GM12878 (cell line): ENCODE results near the gene GATA2. TPM values are rescaled to one million over a fixed set of nuclear protein-coding genes. Genes with fewer than 3 reads are reported as not detected.

Experiments used
- ATF2 ChIP-seq: IDR thresholded peaks from 2 replicates; pipeline ENCODE4 v1.6.1; 2012; ENCODE audit warnings: low read length, inconsistent platforms
- BHLHE40 ChIP-seq, 2 experiments: fragments of 450-650 bp in 1 of 2; IDR thresholded peaks; 2 replicates each; pipeline ENCODE4 v1.6.1; 2011 to 2017; ENCODE audit warnings: low read depth in 2 of 2, borderline replicate concordance in 1 of 2, improper control_type of control experiment in 1 of 2, low read length in 1 of 2, mild to moderate bottlenecking in 1 of 2
- CHD1 ChIP-seq: IDR thresholded peaks from 2 replicates; pipeline ENCODE4 v1.6.1; 2012; ENCODE audit warnings: low read depth, low read length, improper control_type of control experiment
- ELK1 ChIP-seq: IDR thresholded peaks from 2 replicates; pipeline ENCODE4 v1.6.1; 2012; ENCODE audit warnings: low read depth, low read length, improper control_type of control experiment
- KDM1A ChIP-seq: fragments of 200-600 bp; sonication (generic); IDR thresholded peaks from 2 replicates; pipeline ENCODE4 v1.6.1; 2016; ENCODE audit warnings: borderline replicate concordance
- MAX ChIP-seq: IDR thresholded peaks from 2 replicates; pipeline ENCODE4 v1.6.1; 2012; ENCODE audit warnings: low read depth, low read length, improper control_type of control experiment
- MTA3 ChIP-seq: IDR thresholded peaks from 2 replicates; pipeline ENCODE4 v1.6.1; 2012; ENCODE audit warnings: low read length, inconsistent platforms, borderline replicate concordance
- RFX5 ChIP-seq: IDR thresholded peaks from 2 replicates; pipeline ENCODE4 v1.6.1; 2011; ENCODE audit warnings: low read depth, low read length, improper control_type of control experiment
- SRF ChIP-seq, 2 experiments: IDR thresholded peaks; 2 replicates each; pipeline ENCODE4 v1.6.1; 2011; ENCODE audit warnings: low read depth in 2 of 2, low read length in 2 of 2, mild to moderate bottlenecking in 1 of 2, moderate library complexity in 1 of 2
- STAT3 ChIP-seq: IDR thresholded peaks from 2 replicates; pipeline ENCODE4 v1.6.1; 2011; ENCODE audit warnings: low read depth, low read length, improper control_type of control experiment
- polyA plus RNA-seq, 11 experiments: library from polyadenylated mRNA; depleted of rRNA in 4 of 11; unstranded in 6 of 11; stranded (reverse) in 5 of 11; fragments of >200 nt; fragmentation: Nextera tagmentation in 4 of 11; fragmentation: Illumina TruSeq in 1 of 11; extraction: Ambion mirVana in 4 of 11; extraction: Trizol in 1 of 11; gene quantifications; 1 replicate in 1 of 11; 2 replicates in 10 of 11; pipeline versions ENCODE4 v1.2.1 to v1.2.3, GENCODE V29; 2011 to 2016; ENCODE audit warnings: inconsistent platforms in 2 of 11, missing spikeins in 2 of 11, low read depth in 1 of 11
- total RNA-seq, 4 experiments: library from RNA; depleted of rRNA in 3 of 4; stranded (reverse); fragments of >200 nt in 3 of 4; fragmentation: Illumina TruSeq in 1 of 4; extraction: Trizol in 1 of 4; gene quantifications; 2 replicates each; pipeline versions ENCODE4 v1.2.1 to v1.2.3, GENCODE V29; 2013 to 2021

The GATA2 gene
- total and polyA plus RNA-seq, 10 of the 15 experiments (the other 5 are each of a cell fraction or from before 2014, with no cell fraction given), result 0.56 TPM; not detected in 9

- no peak for TF ChIP-seq ATF2
- no peak for TF ChIP-seq MAX
- TF ChIP-seq RFX5, result no peak
- TF ChIP-seq KDM1A, result no peak
- no peak for TF ChIP-seq STAT3
- no peak for TF ChIP-seq SRF (IDR thresholded peaks at IDR 0.05; ENCODE audit: low read depth in 2 of 2, low read length in 2 of 2)
- TF ChIP-seq MTA3, result no peak
- no peak for TF ChIP-seq BHLHE40 (IDR thresholded peaks at IDR 0.05; ENCODE audit: borderline replicate concordance in 1 of 2, low read depth in 2 of 2, low read length in 1 of 2)
- no peak for TF ChIP-seq ELK1
- no peak for TF ChIP-seq CHD1
Measured at GRCh38 chr3:128486205-128486628, 6.8 kb downstream of the GATA2 start (continued).
